Activated CD8-positive, alpha-beta memory T cell treated with anti-CD3 and anti-CD28 coated beads for 4 hours (primary cell): Measurements from ENCODE around the gene HTR5A.
"Not testable (repeated sequence)": the region's sequence is repeated elsewhere in the genome, so short reads cannot be mapped to it uniquely, and the experiment has no call there.

Source experiments
- DNase-seq, 2 donors: peaks; one replicate each; pipeline ENCODE4 v3.0.0-alpha.2; 2020; ENCODE audit warnings: low read depth in 2 of 2

The HTR5A gene

GRCh38 chr7:155069992-155070751 is at the start of gene HTR5A:
HTR5A (plus strand) TSS chr7:155070324; CDS start chr7:155070900, 576 bp downstream.
- DNase-seq, result peak; percentile 33 to 37

GRCh38 chr7:155020996-155021395 is 49.1 kb upstream of the HTR5A start:
- DNase-seq, result no peak

GRCh38 chr7:155021699-155022145 is 48.4 kb upstream of the HTR5A start:
- DNase-seq, result no peak

- DNase-seq, result no peak
Observed at GRCh38 chr7:155027879-155028278, 42.2 kb upstream of the HTR5A start.

GRCh38 chr7:155032978-155033377 is 37.1 kb upstream of the HTR5A start:
- no peak for DNase-seq

GRCh38 chr7:155034495-155034894 is 35.6 kb upstream of the HTR5A start:
- not testable (repeated sequence) for DNase-seq

- DNase-seq, result no peak
Observed at GRCh38 chr7:155038335-155038734, 31.8 kb upstream of the HTR5A start.

- no peak for DNase-seq
Observed at GRCh38 chr7:155043756-155044155, 26.4 kb upstream of the HTR5A start.

- DNase-seq, result no peak
Observed at GRCh38 chr7:155048006-155048405, 22.1 kb upstream of the HTR5A start.

GRCh38 chr7:155051355-155051754 is 18.8 kb upstream of the HTR5A start:
- DNase-seq, result no peak

GRCh38 chr7:155053002-155053401 is 17.1 kb upstream of the HTR5A start:
- DNase-seq, result no peak

GRCh38 chr7:155054761-155055160 is 15.4 kb upstream of the HTR5A start:
- DNase-seq, result no peak

- no peak for DNase-seq
Observed at GRCh38 chr7:155057076-155057475, 13.0 kb upstream of the HTR5A start.

- DNase-seq, result no peak
Observed at GRCh38 chr7:155058896-155059295, 11.2 kb upstream of the HTR5A start.

GRCh38 chr7:155059703-155060102 is 10.4 kb upstream of the HTR5A start:
- no peak for DNase-seq

- no peak for DNase-seq
Observed at GRCh38 chr7:155062411-155062810, 7.7 kb upstream of the HTR5A start.

GRCh38 chr7:155064186-155064585 is 5.9 kb upstream of the HTR5A start:
- DNase-seq, result no peak

GRCh38 chr7:155066417-155066950 is 3.6 kb upstream of the HTR5A start:
- DNase-seq, result no peak

GRCh38 chr7:155071121-155071651 is 1.1 kb downstream of the HTR5A start:
- no peak for DNase-seq

- DNase-seq, result no peak
Observed at GRCh38 chr7:155071916-155072571, 1.9 kb downstream of the HTR5A start.

GRCh38 chr7:155073922-155074321 is 3.8 kb downstream of the HTR5A start:
- no peak for DNase-seq

GRCh38 chr7:155084021-155084420 is 13.9 kb downstream of the HTR5A start:
- no peak for DNase-seq

GRCh38 chr7:155084969-155085368 is 14.8 kb downstream of the HTR5A start:
- DNase-seq, result no peak
